Lower leg skin (tissue), 4 donors: Measurements from ENCODE around the gene LDLRAD2. TPM values are rescaled to one million over a fixed set of nuclear protein-coding genes. Genes with fewer than 3 reads are reported as not detected.
"Not testable (repeated sequence)": the region's sequence is repeated elsewhere in the genome, so short reads cannot be mapped to it uniquely, and the experiment has no call there.

Experiments
- DNase-seq, 2 donors: peaks; one replicate each; pipeline ENCODE4 v3.0.0-alpha.2; 2019; ENCODE audit warnings: low spot score in 2 of 2
- H3K4me3 ChIP-seq: fragments of 200-600 bp; sonication (generic); 2 replicates; pipeline ENCODE4 v1.5.1; 2017; ENCODE audit warnings: mild to moderate bottlenecking, low read depth; ENCODE audit not compliant: poor library complexity, severe bottlenecking
- CTCF ChIP-seq, 3 donors: fragments of 450-650 bp; IDR thresholded peaks; one replicate each; pipeline ENCODE4 v1.5.1; 2016; ENCODE audit warnings: antibody characterized with exemption in 3 of 3, mild to moderate bottlenecking in 3 of 3, moderate library complexity in 2 of 3
- POLR2A ChIP-seq, 2 donors: fragments of 450-650 bp; IDR thresholded peaks; one replicate each; pipeline ENCODE4 v1.6.1; 2016 to 2017; ENCODE audit warnings: antibody characterized with exemption in 2 of 2, mild to moderate bottlenecking in 1 of 2, moderate library complexity in 1 of 2
- WGBS, 2 donors: methylation state at CpG; one replicate each; pipeline ENCODE4 v1.1.5; 2018; 5-methylcytosine and 5-hydroxymethylcytosine counted together
- intact Hi-C: fragments of 100-400 bp; cut with DNase I; formaldehyde crosslinking; loops from one replicate; pipeline ENCODE4 v1.15.0; 2023; ENCODE audit warnings: low total_unique reads
- total RNA-seq, 4 donors: library from RNA; depleted of rRNA; stranded (reverse); fragments of >200 nt; gene quantifications; one replicate each; pipeline ENCODE4 v1.1.0, GENCODE V29; 2016

LDLRAD2 gene
- total RNA-seq, 4 donors from 2014 or later, result 0.19 TPM; not detected in 3

GRCh38 chr1:21770201-21770600 is 41.9 kb upstream of the LDLRAD2 start:
- WGBS, 2 donors, result 97 to 100% methylated on average over 2 of the region's 2 CpGs
- no peak overlapping the region for H3K4me3 ChIP-seq
- DNase-seq, result no peak
- intact Hi-C loops, result no loop called here
- TF ChIP-seq CTCF (IDR thresholded peaks at IDR 0.05) (no peak), POLR2A (IDR thresholded peaks at IDR 0.05) (no peak)

- H3K4me3 ChIP-seq, intact Hi-C loops: not testable (repeated sequence)
- WGBS, 2 donors, result 92 to 97% methylated on average over 9 of the region's 9 CpGs
- DNase-seq, result peak in 1 of 2 donors; percentile 62
These were observed 41.5 kb upstream of the LDLRAD2 start for GRCh38 chr1:21770602-21771001.

GRCh38 chr1:21771672-21772071 is 40.4 kb upstream of the LDLRAD2 start:
- 77 to 89% methylated on average over 10 of the region's 10 CpGs for WGBS, 2 donors
- peak in 1 of 2 donors; percentile 70 for DNase-seq
- intact Hi-C loops, result not testable (repeated sequence)

GRCh38 chr1:21773585-21773984 is 38.5 kb upstream of the LDLRAD2 start:
- no peak overlapping the region for H3K4me3 ChIP-seq
- peak in 1 of 2 donors; percentile 77 for DNase-seq
- intact Hi-C loops, result no loop called here
- 60 to 66% methylated on average over 3 of the region's 3 CpGs for WGBS, 2 donors
- TF ChIP-seq CTCF (IDR thresholded peaks at IDR 0.05), result no peak

More at GRCh38 chr1:21771672-21772071, 40.4 kb upstream of the LDLRAD2 start:
- not testable (repeated sequence) for H3K4me3 ChIP-seq

GRCh38 chr1:21774835-21775549 is 37.1 kb upstream of the LDLRAD2 start:
- intact Hi-C loops, result no loop called here
- peak in 1 of 2 donors; percentile 45 for DNase-seq
- no peak overlapping the region for H3K4me3 ChIP-seq
- TF ChIP-seq POLR2A (IDR thresholded peaks at IDR 0.05) (no peak), CTCF (IDR thresholded peaks at IDR 0.05) (no peak)
- 91 to 92% methylated on average over 15 of the region's 15 CpGs for WGBS, 2 donors

- DNase-seq, result peak in 1 of 2 donors; percentile 10
- 48 to 61% methylated on average over 2 of the region's 2 CpGs for WGBS, 2 donors
- H3K4me3 ChIP-seq, result no peak overlapping the region
- TF ChIP-seq POLR2A (IDR thresholded peaks at IDR 0.05) (no peak), CTCF (IDR thresholded peaks at IDR 0.05) (no peak)
- intact Hi-C loops, result no loop called here
These were observed 36.5 kb upstream of the LDLRAD2 start for GRCh38 chr1:21775550-21775914.

GRCh38 chr1:21775985-21776562 is 36.0 kb upstream of the LDLRAD2 start:
- intact Hi-C loops, result no loop called here
- TF ChIP-seq POLR2A (IDR thresholded peaks at IDR 0.05) (no peak), CTCF (IDR thresholded peaks at IDR 0.05) (peak in 1 of 3 donors; percentile 66)
- no peak overlapping the region for H3K4me3 ChIP-seq
- no peak for DNase-seq

GRCh38 chr1:21776925-21777324 is 35.1 kb upstream of the LDLRAD2 start:
- 77 to 92% methylated on average over 5 of the region's 5 CpGs for WGBS, 2 donors
- DNase-seq, intact Hi-C loops, H3K4me3 ChIP-seq: not testable (repeated sequence)
